ENCODE results near the gene CHI3L2.

The CHI3L2 gene

DNA sequence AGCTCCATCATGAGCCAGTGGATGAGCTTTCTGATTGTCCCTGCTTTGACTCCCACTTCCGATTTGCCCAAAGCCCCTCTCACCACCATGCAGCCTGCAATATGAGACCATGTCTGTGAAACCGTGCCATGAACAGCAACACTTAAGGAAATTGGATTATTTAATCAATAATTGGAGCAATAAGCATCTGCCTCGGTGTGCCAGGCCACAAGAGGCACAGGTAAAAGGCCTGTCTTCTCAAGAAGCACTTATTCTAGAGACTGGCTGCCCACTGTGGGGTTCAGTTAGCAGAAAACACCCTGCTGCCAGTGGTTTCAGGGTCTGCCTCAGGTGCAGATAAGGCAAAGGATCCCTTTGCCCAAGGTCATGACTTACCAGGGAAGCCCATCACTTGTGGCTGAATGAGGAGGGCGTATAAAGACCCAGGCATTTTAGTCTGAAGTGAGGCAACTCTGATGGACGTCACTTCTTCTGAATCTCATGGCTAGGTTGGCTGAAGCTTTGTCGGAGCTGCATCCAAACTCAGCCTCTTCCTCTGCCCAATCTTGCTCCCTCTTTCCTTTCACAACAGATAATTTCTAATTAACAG lies 7.1 kb upstream of the CHI3L2 start:
- H3K36me3 Mint-ChIP-seq (ENCODE audit: low read depth) = peaks cover 2% of the 10 kb centered on the region
- no peaks in the 10 kb centered on the region for H3K27me3 Mint-ChIP-seq (ENCODE audit: low read depth)
- H3K27ac Mint-ChIP-seq = peak overlapping the region; percentile 92
- peaks cover 4% of the 10 kb centered on the region for H3K9me3 Mint-ChIP-seq
- no peak for DNase-seq (ENCODE audit: low spot score)
- H3K4me3 Mint-ChIP-seq = peak overlapping the region; percentile 77
- peaks cover 87% of the 10 kb centered on the region for H3K4me1 Mint-ChIP-seq (ENCODE audit: low read depth)

- DNase-seq (ENCODE audit: low spot score) = no peak
Measured at GRCh38 chr1:111221276-111221632, 6.3 kb upstream of the CHI3L2 start.

DNA sequence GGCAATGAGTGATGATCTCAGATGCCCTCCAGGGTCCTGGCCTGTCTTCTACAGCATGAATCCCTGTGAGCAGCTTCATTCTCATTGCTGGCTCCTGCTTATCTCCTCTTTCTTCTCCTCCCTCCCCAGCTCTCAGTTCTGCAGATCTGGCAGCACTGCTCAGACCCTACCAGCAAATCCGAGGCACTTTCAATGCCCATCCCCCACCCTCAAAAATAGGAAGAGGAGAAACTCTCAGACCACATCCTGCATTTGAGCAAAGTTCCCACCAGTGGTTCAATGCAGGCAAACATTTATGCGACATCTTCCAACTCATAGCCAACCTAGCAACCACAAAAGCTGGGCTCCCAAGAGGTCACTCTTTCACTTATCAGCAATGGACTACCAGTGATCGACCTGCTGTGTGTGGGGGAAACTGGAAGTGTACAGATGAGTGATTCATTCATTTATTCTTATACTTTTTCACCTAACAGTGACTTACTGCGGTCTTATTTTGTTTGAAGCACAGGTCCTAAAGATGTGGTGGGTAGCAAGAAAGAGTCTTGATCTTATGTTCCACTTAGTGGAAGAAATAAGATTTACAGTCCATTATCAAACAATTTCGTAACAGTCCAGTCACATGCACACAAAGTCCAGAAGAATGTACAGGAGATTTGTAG lies 5.8 kb upstream of the CHI3L2 start:
- peak overlapping the region; percentile 77 for H3K4me3 Mint-ChIP-seq
- peaks cover 4% of the 10 kb centered on the region for H3K9me3 Mint-ChIP-seq
- H3K27ac Mint-ChIP-seq = peak overlapping the region; percentile 92
- H3K4me1 Mint-ChIP-seq (ENCODE audit: low read depth) = peaks cover 86% of the 10 kb centered on the region
- peak; percentile 80 for DNase-seq (ENCODE audit: low spot score)
- peaks cover 2% of the 10 kb centered on the region for H3K36me3 Mint-ChIP-seq (ENCODE audit: low read depth)
- H3K27me3 Mint-ChIP-seq (ENCODE audit: low read depth) = no peaks in the 10 kb centered on the region

More at GRCh38 chr1:111221276-111221632, 6.3 kb upstream of the CHI3L2 start:
- Mint-ChIP-seq H3K9me3 (peaks cover 4% of the 10 kb centered on the region), H3K36me3 (ENCODE audit: low read depth) (peaks cover 2% of the 10 kb centered on the region), H3K4me3 (peak overlapping the region; percentile 77), H3K4me1 (ENCODE audit: low read depth) (peaks cover 87% of the 10 kb centered on the region), H3K27me3 (ENCODE audit: low read depth) (no peaks in the 10 kb centered on the region), H3K27ac (peak overlapping the region; percentile 92)

- peak overlapping the region; percentile 77 for H3K4me3 Mint-ChIP-seq
- peak overlapping the region; percentile 92 for H3K27ac Mint-ChIP-seq
- peaks cover 4% of the 10 kb centered on the region for H3K9me3 Mint-ChIP-seq
- no peaks in the 10 kb centered on the region for H3K27me3 Mint-ChIP-seq (ENCODE audit: low read depth)
- peaks cover 85% of the 10 kb centered on the region for H3K4me1 Mint-ChIP-seq (ENCODE audit: low read depth)
- DNase-seq (ENCODE audit: low spot score) = peak; percentile 72
- peaks cover 2% of the 10 kb centered on the region for H3K36me3 Mint-ChIP-seq (ENCODE audit: low read depth)
Measured at GRCh38 chr1:111222308-111223125, 5.0 kb upstream of the CHI3L2 start.

DNA sequence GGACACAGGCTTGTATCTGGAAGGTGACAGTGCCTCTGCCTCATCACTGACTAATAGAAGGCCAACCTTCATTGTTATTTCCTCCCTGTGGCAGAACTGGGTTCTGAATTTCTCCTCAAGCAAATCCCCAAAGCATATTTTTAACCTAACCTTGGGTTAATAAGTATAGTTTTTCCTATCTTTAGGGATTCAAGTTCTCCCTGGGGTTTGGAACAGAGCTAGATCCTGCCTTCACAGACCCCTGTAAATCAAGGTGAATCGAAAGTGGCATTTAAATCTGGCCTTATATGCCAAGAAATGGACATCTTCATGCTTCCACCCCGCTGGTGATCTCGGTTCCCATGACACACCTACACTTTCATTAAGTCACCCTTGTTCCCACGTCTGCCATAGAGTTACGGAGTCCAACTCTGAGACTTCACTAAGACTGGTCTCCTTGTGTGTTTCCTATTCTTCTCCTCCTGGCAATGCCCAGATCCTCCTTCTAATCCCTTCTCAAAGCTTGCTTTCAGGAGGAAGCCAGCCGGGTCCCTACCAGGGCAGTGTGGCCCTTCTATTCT lies 4.3 kb upstream of the CHI3L2 start:
- H3K4me3 Mint-ChIP-seq = peak overlapping the region; percentile 77

DNA sequence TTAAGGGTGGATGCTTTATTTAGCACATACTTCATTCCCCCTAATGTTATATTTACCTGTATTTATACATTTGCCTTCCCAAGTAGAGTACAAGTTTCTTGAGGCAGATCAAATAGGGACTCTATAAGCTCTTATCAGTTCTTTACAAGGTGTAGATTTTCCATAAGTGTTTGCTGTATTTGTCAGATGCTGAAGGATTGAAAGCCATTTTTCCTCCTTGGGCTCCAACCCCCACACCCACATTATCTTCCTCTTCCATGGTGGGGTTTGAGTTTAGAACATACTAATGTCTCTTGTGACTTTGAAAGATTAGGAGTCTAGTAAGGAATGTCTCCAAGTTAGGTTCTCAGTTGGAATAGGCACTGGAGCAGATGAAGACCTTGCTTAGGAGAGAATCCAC lies 2.4 kb upstream of the CHI3L2 start:
- peaks cover 75% of the 10 kb centered on the region for H3K4me1 Mint-ChIP-seq (ENCODE audit: low read depth)
- no peak for DNase-seq (ENCODE audit: low spot score)
- H3K4me3 Mint-ChIP-seq = peak overlapping the region; percentile 68
- H3K27me3 Mint-ChIP-seq (ENCODE audit: low read depth) = no peaks in the 10 kb centered on the region
- peak overlapping the region; percentile 76 for H3K27ac Mint-ChIP-seq
- H3K36me3 Mint-ChIP-seq (ENCODE audit: low read depth) = no peaks in the 10 kb centered on the region
- H3K9me3 Mint-ChIP-seq = no peaks in the 10 kb centered on the region

More for the DNA sequence above, 4.3 kb upstream of the CHI3L2 start:
- Mint-ChIP-seq H3K9me3 (peaks cover under 1% of the 10 kb centered on the region), H3K36me3 (ENCODE audit: low read depth) (peaks cover 2% of the 10 kb centered on the region), H3K27me3 (ENCODE audit: low read depth) (no peaks in the 10 kb centered on the region), H3K4me1 (ENCODE audit: low read depth) (peaks cover 85% of the 10 kb centered on the region), H3K27ac (peak overlapping the region; percentile 92)
- DNase-seq (ENCODE audit: low spot score) = no peak

- DNase-seq (ENCODE audit: low spot score) = no peak
- Mint-ChIP-seq H3K9me3 (no peaks in the 10 kb centered on the region), H3K36me3 (ENCODE audit: low read depth) (no peaks in the 10 kb centered on the region)
Measured at GRCh38 chr1:111225717-111226400, 1.7 kb upstream of the CHI3L2 start.

DNA sequence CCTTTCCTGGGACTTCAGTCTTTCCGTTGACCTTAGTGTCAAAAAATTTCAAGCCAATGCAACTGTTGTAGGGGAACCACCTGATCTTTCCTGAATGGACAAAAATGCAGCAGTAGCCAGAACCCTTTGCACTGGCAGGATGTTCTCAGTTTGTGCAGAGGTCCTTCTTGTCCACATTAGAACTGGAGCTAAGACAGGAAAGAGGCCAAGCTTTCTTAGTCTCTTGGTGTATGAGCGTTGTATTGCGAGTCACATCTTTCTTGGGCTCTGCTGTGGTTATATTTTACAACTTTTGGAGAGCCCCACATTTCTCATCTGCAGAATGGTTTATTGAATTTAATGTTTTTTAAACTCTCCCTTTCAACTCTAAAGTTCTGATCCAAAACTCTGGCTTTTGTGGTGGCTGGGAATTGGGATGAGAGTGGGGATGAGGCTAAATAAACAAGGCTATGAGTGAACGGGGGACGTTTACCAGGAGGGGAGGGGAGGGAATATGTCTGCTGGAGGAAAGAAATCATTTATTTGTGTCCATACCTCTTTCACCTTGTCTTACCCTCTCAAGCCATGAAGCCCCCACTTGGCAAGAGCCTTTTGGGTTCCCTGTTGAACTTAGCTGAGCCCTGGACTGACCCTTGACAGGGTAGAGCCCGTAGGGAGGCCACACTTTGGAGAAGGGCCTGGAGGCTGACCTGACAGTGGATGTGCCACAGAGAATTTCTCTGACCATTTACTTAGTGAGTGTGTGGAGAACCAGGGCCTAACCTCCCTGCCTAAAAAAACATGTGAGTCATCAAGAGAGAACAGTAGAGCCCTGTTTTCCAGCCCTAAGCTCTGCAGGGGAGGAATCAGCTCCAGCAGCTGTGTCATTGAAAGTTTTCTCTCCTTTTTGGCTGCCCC lies 586 bp downstream of the CHI3L2 start:
- peaks cover 2% of the 10 kb centered on the region for H3K36me3 Mint-ChIP-seq (ENCODE audit: low read depth)

More at GRCh38 chr1:111225717-111226400, 1.7 kb upstream of the CHI3L2 start:
- Mint-ChIP-seq H3K4me1 (ENCODE audit: low read depth) (peaks cover 71% of the 10 kb centered on the region), H3K27ac (peak overlapping the region; percentile 76), H3K27me3 (ENCODE audit: low read depth) (no peaks in the 10 kb centered on the region), H3K4me3 (peak overlapping the region; percentile 68)

GRCh38 chr1:111228748-111229126 lies 1.2 kb downstream of the CHI3L2 start:
- Mint-ChIP-seq H3K4me1 (ENCODE audit: low read depth) (peaks cover 59% of the 10 kb centered on the region), H3K36me3 (ENCODE audit: low read depth) (peaks cover 2% of the 10 kb centered on the region), H3K27me3 (ENCODE audit: low read depth) (no peaks in the 10 kb centered on the region), H3K9me3 (no peaks in the 10 kb centered on the region), H3K4me3 (no peak overlapping the region), H3K27ac (no peak overlapping the region)
- no peak for DNase-seq (ENCODE audit: low spot score)

More for the DNA sequence above, 586 bp downstream of the CHI3L2 start:
- Mint-ChIP-seq H3K27ac (peak overlapping the region; percentile 19), H3K27me3 (ENCODE audit: low read depth) (no peaks in the 10 kb centered on the region), H3K4me1 (ENCODE audit: low read depth) (peaks cover 63% of the 10 kb centered on the region), H3K9me3 (no peaks in the 10 kb centered on the region), H3K4me3 (peak overlapping the region; percentile 13)
- DNase-seq (ENCODE audit: low spot score) = no peak

- no peaks in the 10 kb centered on the region for H3K9me3 Mint-ChIP-seq
- H3K4me3 Mint-ChIP-seq = no peak overlapping the region
- no peak for DNase-seq (ENCODE audit: low spot score)
- H3K36me3 Mint-ChIP-seq (ENCODE audit: low read depth) = peaks cover 4% of the 10 kb centered on the region
- H3K4me1 Mint-ChIP-seq (ENCODE audit: low read depth) = peaks cover 34% of the 10 kb centered on the region
- H3K27ac Mint-ChIP-seq = no peak overlapping the region
- H3K27me3 Mint-ChIP-seq (ENCODE audit: low read depth) = no peaks in the 10 kb centered on the region
Measured at GRCh38 chr1:111232134-111232533, 4.6 kb downstream of the CHI3L2 start.

DNA sequence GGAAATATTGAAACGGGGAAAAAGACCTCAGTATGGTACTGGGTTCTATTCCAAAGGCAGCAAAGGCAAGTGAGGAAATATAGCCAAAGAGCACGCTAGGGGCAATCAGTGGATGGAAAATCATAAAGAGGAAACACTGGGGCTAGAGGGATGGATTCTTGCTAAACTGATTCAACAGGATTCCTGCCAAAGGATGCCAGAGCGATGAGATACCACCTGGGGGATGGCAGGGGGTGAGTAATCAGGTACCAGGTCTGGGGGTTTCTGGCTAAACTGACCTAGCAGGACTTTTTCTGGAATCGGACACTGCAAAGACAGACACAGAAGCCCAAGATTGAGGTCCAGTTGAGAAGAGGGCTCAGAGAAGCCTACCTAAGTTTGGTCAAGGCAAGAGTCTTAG lies 6.7 kb downstream of the CHI3L2 start:
- H3K4me1 Mint-ChIP-seq (ENCODE audit: low read depth) = peaks cover 21% of the 10 kb centered on the region
- no peaks in the 10 kb centered on the region for H3K27me3 Mint-ChIP-seq (ENCODE audit: low read depth)
- H3K36me3 Mint-ChIP-seq (ENCODE audit: low read depth) = peaks cover 11% of the 10 kb centered on the region
- H3K4me3 Mint-ChIP-seq = no peak overlapping the region
- H3K9me3 Mint-ChIP-seq = no peaks in the 10 kb centered on the region
- no peak for DNase-seq (ENCODE audit: low spot score)
- no peak overlapping the region for H3K27ac Mint-ChIP-seq

GRCh38 chr1:111234866-111235265 lies 7.4 kb downstream of the CHI3L2 start:
- Mint-ChIP-seq H3K4me1 (ENCODE audit: low read depth) (peaks cover 19% of the 10 kb centered on the region), H3K36me3 (ENCODE audit: low read depth) (peaks cover 14% of the 10 kb centered on the region), H3K9me3 (no peaks in the 10 kb centered on the region), H3K4me3 (no peak overlapping the region), H3K27me3 (ENCODE audit: low read depth) (no peaks in the 10 kb centered on the region), H3K27ac (no peak overlapping the region)
- no peak for DNase-seq (ENCODE audit: low spot score)

- H3K36me3 Mint-ChIP-seq (ENCODE audit: low read depth) = peaks cover 17% of the 10 kb centered on the region
- H3K27ac Mint-ChIP-seq = no peak overlapping the region
- no peaks in the 10 kb centered on the region for H3K27me3 Mint-ChIP-seq (ENCODE audit: low read depth)
- H3K4me1 Mint-ChIP-seq (ENCODE audit: low read depth) = peaks cover 10% of the 10 kb centered on the region
- H3K9me3 Mint-ChIP-seq = no peaks in the 10 kb centered on the region
- no peak for DNase-seq (ENCODE audit: low spot score)
- H3K4me3 Mint-ChIP-seq = no peak overlapping the region
Measured at GRCh38 chr1:111236379-111236778, 8.9 kb downstream of the CHI3L2 start.
